HepG2 (cell line): ENCODE measurements around the gene SRCAP. TPM values are rescaled to one million over a fixed set of nuclear protein-coding genes. Genes with fewer than 3 reads are reported as not detected.

Source experiments
- FOXJ3 ChIP-seq: sonication (generic); formaldehyde crosslinking; IDR thresholded peaks from 2 replicates; pipeline ENCODE4 v1.4.0; 2020; ENCODE audit warnings: missing genetic modification reagents, mild to moderate bottlenecking, borderline replicate concordance
- GLI4 ChIP-seq: sonication (generic); formaldehyde crosslinking; IDR thresholded peaks from 2 replicates; pipeline ENCODE4 v1.5.1; 2020; ENCODE audit warnings: missing genetic modification reagents, mild to moderate bottlenecking, moderate library complexity, borderline replicate concordance
- SMARCC2 ChIP-seq: fragments of 450-650 bp; IDR thresholded peaks from 2 replicates; pipeline ENCODE4 v1.6.1; 2017; ENCODE audit warnings: antibody characterized with exemption, mild to moderate bottlenecking
- ZFP82 ChIP-seq: sonication (generic); formaldehyde crosslinking; IDR thresholded peaks from 2 replicates; pipeline ENCODE4 v1.5.1; 2020; ENCODE audit warnings: mild to moderate bottlenecking, missing genetic modification reagents, borderline replicate concordance
- ZKSCAN1 ChIP-seq: fragments of 150-350 bp; IDR thresholded peaks from 2 replicates; pipeline ENCODE4 v1.6.1; 2014; ENCODE audit warnings: low read length
- ZNF3 ChIP-seq: IDR thresholded peaks from 2 replicates; pipeline ENCODE4 v1.7.0; 2017; ENCODE audit warnings: inconsistent platforms
- ZNF619 ChIP-seq: sonication (generic); formaldehyde crosslinking; IDR thresholded peaks from 2 replicates; pipeline ENCODE4 v1.4.0; 2020; ENCODE audit warnings: mild to moderate bottlenecking, missing genetic modification reagents
- ZSCAN20 ChIP-seq: sonication (generic); formaldehyde crosslinking; IDR thresholded peaks from 2 replicates; pipeline ENCODE4 v1.4.0; 2020; ENCODE audit warnings: missing genetic modification reagents, mild to moderate bottlenecking, borderline replicate concordance
- polyA plus RNA-seq, 8 experiments: library from polyadenylated mRNA; depleted of rRNA in 3 of 8; stranded (reverse) in 7 of 8; unstranded in 1 of 8; fragments of >200 nt; fragmentation: Illumina TruSeq in 4 of 8; extraction: Trizol in 4 of 8; gene quantifications; 2 replicates each; pipeline versions ENCODE4 v1.2.1 to v1.2.3, GENCODE V29; 2011 to 2016; ENCODE audit warnings: low read depth in 4 of 8, missing spikeins in 1 of 8, mixed read lengths in 1 of 8; ENCODE audit not compliant: insufficient read depth in 1 of 8
- total RNA-seq, 5 experiments: library from RNA; depleted of rRNA; stranded (reverse); fragments of >200 nt; fragmentation: Illumina TruSeq; extraction: Trizol; gene quantifications; 2 replicates each; pipeline ENCODE4 v1.2.3, GENCODE V29; 2016; ENCODE audit warnings: low read depth in 1 of 5
- TF ChIP-seq, protein P1 (sequence below): sonication (generic); formaldehyde crosslinking; IDR thresholded peaks from 2 replicates; pipeline ENCODE4 v1.4.0; 2020; ENCODE audit warnings: mild to moderate bottlenecking, missing genetic modification reagents
- TF ChIP-seq, protein P2 (sequence below): IDR thresholded peaks from 2 replicates; pipeline ENCODE4 v1.6.1; 2016; ENCODE audit warnings: mild to moderate bottlenecking, missing biosample characterization, missing genetic modification reagents
- TF ChIP-seq, protein P3 (sequence below): sonication (generic); formaldehyde crosslinking; IDR thresholded peaks from 2 replicates; pipeline ENCODE4 v1.5.0; 2020; ENCODE audit warnings: missing genetic modification reagents, mild to moderate bottlenecking, borderline replicate concordance
- TF ChIP-seq, protein P4 (sequence below): sonication (generic); formaldehyde crosslinking; IDR thresholded peaks from 2 replicates; pipeline ENCODE4 v1.4.0; 2020; ENCODE audit warnings: missing genetic modification reagents

Gene SRCAP
- total and polyA plus RNA-seq, 2 of the 13 experiments (the other 11 are each of a cell fraction or from before 2014, with no cell fraction given): 4.9 to 9.0 TPM

DNA sequence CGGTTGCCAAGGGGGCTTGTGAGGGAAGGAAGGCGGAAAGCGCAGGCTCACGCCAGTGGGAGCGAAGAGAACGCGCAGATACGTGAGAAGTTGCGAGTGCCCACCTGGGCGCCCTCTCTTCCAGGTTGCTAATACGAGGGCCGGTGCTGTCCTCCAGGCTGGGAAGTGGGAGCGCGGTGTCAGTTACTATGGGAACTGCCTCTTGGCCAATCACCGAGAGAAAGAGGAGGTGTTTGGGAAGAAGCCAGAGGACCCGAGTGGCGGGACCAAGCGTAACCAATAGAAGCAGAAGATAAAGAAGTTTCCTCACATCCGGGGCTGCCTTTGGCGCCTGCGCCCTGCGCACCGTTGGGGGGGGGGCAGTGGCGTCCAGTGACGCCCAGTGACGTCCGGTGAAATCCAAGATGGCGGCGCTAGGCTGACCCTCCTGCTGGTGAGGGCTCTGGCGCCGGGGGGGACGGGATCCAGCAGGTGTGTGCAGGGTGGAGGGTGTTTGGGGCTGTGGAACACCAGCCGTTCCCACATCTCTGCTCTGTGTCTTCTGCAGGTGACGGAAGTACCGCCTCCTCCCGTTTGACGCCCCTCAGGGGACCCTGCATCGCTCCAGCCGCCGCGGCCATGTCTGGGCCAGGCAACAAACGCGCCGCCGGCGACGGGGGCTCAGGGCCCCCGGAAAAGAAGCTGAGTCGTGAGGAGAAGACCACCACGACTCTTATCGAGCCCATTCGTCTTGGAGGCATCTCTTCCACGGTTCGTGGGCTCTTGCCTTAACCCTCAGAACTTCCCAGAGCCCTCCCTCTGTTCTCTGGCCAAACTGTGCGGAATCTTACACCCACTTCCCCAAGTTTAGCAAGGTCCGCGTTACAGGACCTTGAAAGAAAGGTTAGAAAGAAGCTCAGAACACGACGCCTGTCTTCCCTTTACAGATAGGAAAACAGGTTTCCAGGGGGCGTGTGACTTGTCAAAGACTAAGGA lies 63.2 kb downstream of the SRCAP start, which contains the start of the genes CFAP119 and RNF40 (continued):
- TF ChIP-seq, protein P1, sequence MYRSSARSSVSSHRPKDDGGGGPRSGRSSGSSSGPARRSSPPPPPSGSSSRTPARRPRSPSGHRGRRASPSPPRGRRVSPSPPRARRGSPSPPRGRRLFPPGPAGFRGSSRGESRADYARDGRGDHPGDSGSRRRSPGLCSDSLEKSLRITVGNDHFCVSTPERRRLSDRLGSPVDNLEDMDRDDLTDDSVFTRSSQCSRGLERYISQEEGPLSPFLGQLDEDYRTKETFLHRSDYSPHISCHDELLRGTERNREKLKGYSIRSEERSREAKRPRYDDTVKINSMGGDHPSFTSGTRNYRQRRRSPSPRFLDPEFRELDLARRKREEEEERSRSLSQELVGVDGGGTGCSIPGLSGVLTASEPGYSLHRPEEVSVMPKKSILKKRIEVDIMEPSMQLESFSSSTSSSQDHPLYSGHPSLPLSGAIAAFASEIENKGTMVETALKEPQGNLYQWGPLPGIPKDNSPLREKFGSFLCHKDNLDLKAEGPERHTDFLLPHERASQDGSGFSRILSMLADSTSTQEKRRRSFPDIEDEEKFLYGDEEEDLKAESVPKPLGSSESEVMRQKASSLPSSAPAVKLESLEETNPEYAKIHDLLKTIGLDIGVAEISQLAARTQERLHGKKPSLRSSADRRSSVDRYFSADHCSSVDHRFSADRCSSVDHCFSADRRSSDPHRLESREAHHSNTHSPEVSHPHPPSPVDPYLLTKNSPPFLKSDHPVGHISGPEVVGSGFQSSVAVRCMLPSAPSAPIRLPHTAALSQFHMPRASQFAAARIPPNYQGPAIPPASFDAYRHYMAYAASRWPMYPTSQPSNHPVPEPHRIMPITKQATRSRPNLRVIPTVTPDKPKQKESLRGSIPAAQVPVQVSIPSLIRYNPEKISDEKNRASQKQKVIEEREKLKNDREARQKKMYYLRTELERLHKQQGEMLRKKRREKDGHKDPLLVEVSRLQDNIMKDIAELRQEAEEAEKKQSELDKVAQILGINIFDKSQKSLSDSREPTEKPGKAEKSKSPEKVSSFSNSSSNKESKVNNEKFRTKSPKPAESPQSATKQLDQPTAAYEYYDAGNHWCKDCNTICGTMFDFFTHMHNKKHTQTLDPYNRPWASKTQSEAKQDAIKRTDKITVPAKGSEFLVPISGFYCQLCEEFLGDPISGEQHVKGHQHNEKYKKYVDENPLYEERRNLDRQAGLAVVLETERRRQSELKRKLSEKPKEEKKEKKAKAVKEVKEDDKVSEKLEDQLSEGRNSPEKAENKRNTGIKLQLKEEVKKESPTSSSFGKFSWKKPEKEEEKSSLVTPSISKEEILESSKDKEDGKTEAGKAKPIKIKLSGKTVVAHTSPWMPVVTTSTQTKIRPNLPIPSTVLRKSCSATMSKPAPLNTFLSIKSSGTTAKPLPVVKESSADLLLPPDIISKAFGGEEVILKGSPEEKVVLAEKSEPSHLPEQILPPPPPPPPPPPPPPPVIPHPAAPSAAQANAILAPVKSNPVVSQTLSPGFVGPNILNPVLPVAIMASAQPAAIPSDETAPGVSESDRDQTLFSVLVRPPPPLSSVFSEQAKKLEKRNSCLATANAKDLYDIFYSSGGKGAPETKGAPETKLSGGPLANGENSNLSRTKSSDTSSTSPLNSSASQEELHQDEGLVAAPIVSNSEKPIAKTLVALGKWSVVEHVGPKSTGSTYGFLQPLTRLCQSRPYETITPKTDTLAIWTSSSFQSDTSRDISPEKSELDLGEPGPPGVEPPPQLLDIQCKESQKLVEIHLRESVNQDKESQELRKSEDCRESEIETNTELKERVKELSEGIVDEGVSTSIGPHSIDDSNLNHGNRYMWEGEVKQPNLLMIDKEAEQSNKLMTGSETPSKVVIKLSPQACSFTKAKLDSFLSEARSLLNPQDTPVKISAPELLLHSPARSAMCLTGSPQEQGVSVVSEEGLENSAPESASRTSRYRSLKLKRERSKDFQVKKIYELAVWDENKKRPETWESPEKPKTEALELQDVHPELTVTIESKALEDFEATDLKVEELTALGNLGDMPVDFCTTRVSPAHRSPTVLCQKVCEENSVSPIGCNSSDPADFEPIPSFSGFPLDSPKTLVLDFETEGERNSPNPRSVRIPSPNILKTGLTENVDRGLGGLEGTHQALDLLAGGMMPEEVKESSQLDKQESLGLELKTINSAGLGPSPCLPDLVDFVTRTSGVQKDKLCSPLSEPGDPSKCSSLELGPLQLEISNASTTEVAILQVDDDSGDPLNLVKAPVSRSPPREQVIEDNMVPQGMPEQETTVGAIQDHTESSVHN (CRISPR knock-in tag): no peak
- TF ChIP-seq ZSCAN20 (CRISPR knock-in tag) (peak; percentile 72; the same call in 1 of the 2 replicates), ZNF3 (no peak), ZNF619 (0 out of 2 replicates have a peak, but pooled peaks have one; percentile 52), GLI4 (peak; percentile 51; the same call in 1 of the 2 replicates), SMARCC2 (no peak), ZKSCAN1 (no peak), ZFP82 (CRISPR knock-in tag) (no peak), FOXJ3 (peak; percentile 49; the same call in 1 of the 2 replicates)
- TF ChIP-seq, protein P2, sequence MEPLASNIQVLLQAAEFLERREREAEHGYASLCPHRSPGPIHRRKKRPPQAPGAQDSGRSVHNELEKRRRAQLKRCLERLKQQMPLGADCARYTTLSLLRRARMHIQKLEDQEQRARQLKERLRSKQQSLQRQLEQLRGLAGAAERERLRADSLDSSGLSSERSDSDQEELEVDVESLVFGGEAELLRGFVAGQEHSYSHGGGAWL (CRISPR knock-in tag): peak; percentile 69; the same call in 1 of the 2 replicates
- TF ChIP-seq, protein P3, sequence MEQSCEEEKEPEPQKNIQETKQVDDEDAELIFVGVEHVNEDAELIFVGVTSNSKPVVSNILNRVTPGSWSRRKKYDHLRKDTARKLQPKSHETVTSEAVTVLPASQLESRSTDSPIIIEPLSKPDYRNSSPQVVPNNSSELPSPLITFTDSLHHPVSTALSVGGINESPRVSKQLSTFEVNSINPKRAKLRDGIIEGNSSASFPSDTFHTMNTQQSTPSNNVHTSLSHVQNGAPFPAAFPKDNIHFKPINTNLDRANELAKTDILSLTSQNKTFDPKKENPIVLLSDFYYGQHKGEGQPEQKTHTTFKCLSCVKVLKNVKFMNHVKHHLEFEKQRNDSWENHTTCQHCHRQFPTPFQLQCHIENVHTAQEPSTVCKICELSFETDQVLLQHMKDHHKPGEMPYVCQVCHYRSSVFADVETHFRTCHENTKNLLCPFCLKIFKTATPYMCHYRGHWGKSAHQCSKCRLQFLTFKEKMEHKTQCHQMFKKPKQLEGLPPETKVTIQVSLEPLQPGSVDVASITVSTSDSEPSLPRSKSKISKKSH (CRISPR knock-in tag): no peak; the same call in 1 of the 2 replicates
- TF ChIP-seq, protein P4, sequence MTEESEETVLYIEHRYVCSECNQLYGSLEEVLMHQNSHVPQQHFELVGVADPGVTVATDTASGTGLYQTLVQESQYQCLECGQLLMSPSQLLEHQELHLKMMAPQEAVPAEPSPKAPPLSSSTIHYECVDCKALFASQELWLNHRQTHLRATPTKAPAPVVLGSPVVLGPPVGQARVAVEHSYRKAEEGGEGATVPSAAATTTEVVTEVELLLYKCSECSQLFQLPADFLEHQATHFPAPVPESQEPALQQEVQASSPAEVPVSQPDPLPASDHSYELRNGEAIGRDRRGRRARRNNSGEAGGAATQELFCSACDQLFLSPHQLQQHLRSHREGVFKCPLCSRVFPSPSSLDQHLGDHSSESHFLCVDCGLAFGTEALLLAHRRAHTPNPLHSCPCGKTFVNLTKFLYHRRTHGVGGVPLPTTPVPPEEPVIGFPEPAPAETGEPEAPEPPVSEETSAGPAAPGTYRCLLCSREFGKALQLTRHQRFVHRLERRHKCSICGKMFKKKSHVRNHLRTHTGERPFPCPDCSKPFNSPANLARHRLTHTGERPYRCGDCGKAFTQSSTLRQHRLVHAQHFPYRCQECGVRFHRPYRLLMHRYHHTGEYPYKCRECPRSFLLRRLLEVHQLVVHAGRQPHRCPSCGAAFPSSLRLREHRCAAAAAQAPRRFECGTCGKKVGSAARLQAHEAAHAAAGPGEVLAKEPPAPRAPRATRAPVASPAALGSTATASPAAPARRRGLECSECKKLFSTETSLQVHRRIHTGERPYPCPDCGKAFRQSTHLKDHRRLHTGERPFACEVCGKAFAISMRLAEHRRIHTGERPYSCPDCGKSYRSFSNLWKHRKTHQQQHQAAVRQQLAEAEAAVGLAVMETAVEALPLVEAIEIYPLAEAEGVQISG: peak; percentile 92
